DMS79 (cell line): ENCODE results near the gene CDX1.

ENCODE experiments used
- DNase-seq: peaks from one replicate; lab custom pipeline; 2025; lab: John Stamatoyannopoulos, UW

CDX1 gene

GRCh38 chr5:150166650-150167511 lies at the start of gene CDX1:
TSS of gene CDX1 (plus strand) at chr5:150166778. CDS start at chr5:150166877, 99 bp downstream.
- DNase-seq = no peak

- no peak for DNase-seq
These were observed 48.5 kb upstream of the CDX1 start for GRCh38 chr5:150117945-150118560.

GRCh38 chr5:150118561-150119229 lies 47.9 kb upstream of the CDX1 start:
- DNase-seq = no peak

- no peak for DNase-seq
These were observed 47.0 kb upstream of the CDX1 start for GRCh38 chr5:150119421-150120061.

GRCh38 chr5:150120062-150120441 lies 46.5 kb upstream of the CDX1 start:
- DNase-seq = no peak

GRCh38 chr5:150120617-150121447 lies 45.7 kb upstream of the CDX1 start:
- DNase-seq = no peak

- no peak for DNase-seq
These were observed 45.0 kb upstream of the CDX1 start for GRCh38 chr5:150121448-150122157.

- no peak for DNase-seq
These were observed 44.4 kb upstream of the CDX1 start for GRCh38 chr5:150122158-150122510.

GRCh38 chr5:150122536-150123481 lies 43.8 kb upstream of the CDX1 start:
- DNase-seq = no peak

- no peak for DNase-seq
These were observed 43.0 kb upstream of the CDX1 start for GRCh38 chr5:150123542-150123941.

- no peak for DNase-seq
These were observed 42.4 kb upstream of the CDX1 start for GRCh38 chr5:150124111-150124557.

GRCh38 chr5:150124596-150124995 lies 42.0 kb upstream of the CDX1 start:
- no peak for DNase-seq

GRCh38 chr5:150125334-150125733 lies 41.2 kb upstream of the CDX1 start:
- no peak for DNase-seq

GRCh38 chr5:150126199-150126920 lies 40.2 kb upstream of the CDX1 start:
- DNase-seq = no peak

GRCh38 chr5:150126921-150127265 lies 39.7 kb upstream of the CDX1 start:
- no peak for DNase-seq

GRCh38 chr5:150129454-150129812 lies 37.1 kb upstream of the CDX1 start:
- no peak for DNase-seq

GRCh38 chr5:150129813-150130492 lies 36.6 kb upstream of the CDX1 start:
- DNase-seq = no peak

- DNase-seq = no peak
These were observed 36.1 kb upstream of the CDX1 start for GRCh38 chr5:150130493-150130922.

- DNase-seq = no peak
These were observed 35.1 kb upstream of the CDX1 start for GRCh38 chr5:150131461-150131860.
